Activated CD4-positive, alpha-beta T cell treated with anti-CD3 and anti-CD28 coated beads, Interleukin-2, amount 10 ng/mL, durations not matched to agents 7 days and 5 days (primary cell): ENCODE data around the gene DTNBP1. TPM values are rescaled to one million over a fixed set of nuclear protein-coding genes. Genes with fewer than 3 reads are reported as not detected.

ENCODE experiments used
- CTCF ChIA-PET: fragments of 350-600 bp; sonication (Branson Sonifier 250); formaldehyde crosslinking; loops from one replicate; lab custom pipeline; 2021; ENCODE audit warnings: antibody characterized with exemption; lab: Charles Lee
- POLR2A ChIA-PET: fragments of 350-600 bp; sonication (Branson Sonifier 250); formaldehyde crosslinking; loops from one replicate; lab custom pipeline; 2021; ENCODE audit warnings: antibody characterized with exemption; lab: Charles Lee
- DNase-seq: peaks from one replicate; pipeline ENCODE4 v3.0.0-alpha.2; 2020
- H3K27ac Mint-ChIP-seq: one replicate; pipeline ENCODE4 v1.8.0; 2021; ENCODE audit warnings: mild to moderate bottlenecking, moderate library complexity, mixed read lengths
- H3K27me3 Mint-ChIP-seq: one replicate; pipeline ENCODE4 v1.8.0; 2021; ENCODE audit warnings: mixed read lengths
- H3K36me3 Mint-ChIP-seq: one replicate; pipeline ENCODE4 v1.8.0; 2021; ENCODE audit warnings: low read depth, mixed read lengths
- H3K4me1 Mint-ChIP-seq: one replicate; pipeline ENCODE4 v1.8.0; 2021; ENCODE audit warnings: mixed read lengths
- H3K4me3 Mint-ChIP-seq: one replicate; pipeline ENCODE4 v1.8.0; 2021; ENCODE audit warnings: mild to moderate bottlenecking, moderate library complexity, mixed read lengths
- H3K9me3 Mint-ChIP-seq: one replicate; pipeline ENCODE4 v1.8.0; 2021; ENCODE audit warnings: mixed read lengths
- total RNA-seq, 2 experiments: library from RNA; stranded (reverse); gene quantifications; one replicate each; pipeline ENCODE4 v1.2.3, GENCODE V29; 2021

The DTNBP1 gene
- total RNA-seq, 2 experiments from 2014 or later, result 22.3 to 23.5 TPM

GRCh38 chr6:15594512-15595259, 68.1 kb downstream of the DTNBP1 start:
- Mint-ChIP-seq H3K4me3 (no peak overlapping the region), H3K27ac (no peak overlapping the region), H3K4me1 (peaks cover 6% of the 10 kb centered on the region), H3K9me3 (no peaks in the 10 kb centered on the region), H3K36me3 (peaks cover 4% of the 10 kb centered on the region), H3K27me3 (no peaks in the 10 kb centered on the region)
- no peak for DNase-seq
- CTCF ChIA-PET, result interaction anchor here (0.7 kb wide), 1 partner anchor 106 kb away, joined by 3 read pairs; no protein-coding TSS in a partner anchor
- POLR2A ChIA-PET, result no interaction called here

- no peak overlapping the region for H3K4me3 Mint-ChIP-seq
- H3K4me1 Mint-ChIP-seq, result peaks cover 15% of the 10 kb centered on the region
- H3K27ac Mint-ChIP-seq, result no peak overlapping the region
- CTCF ChIA-PET, result no interaction called here
- no peak for DNase-seq
- no peaks in the 10 kb centered on the region for H3K27me3 Mint-ChIP-seq
- H3K9me3 Mint-ChIP-seq, result no peaks in the 10 kb centered on the region
- H3K36me3 Mint-ChIP-seq, result peaks cover 8% of the 10 kb centered on the region
- POLR2A ChIA-PET, result no interaction called here
Observed at GRCh38 chr6:15593798-15594197, 69.0 kb downstream of the DTNBP1 start.

GRCh38 chr6:15592610-15593009, 70.2 kb downstream of the DTNBP1 start:
- Mint-ChIP-seq H3K27ac (no peak overlapping the region), H3K9me3 (no peaks in the 10 kb centered on the region), H3K36me3 (peaks cover 8% of the 10 kb centered on the region), H3K27me3 (no peaks in the 10 kb centered on the region), H3K4me3 (no peak overlapping the region), H3K4me1 (peaks cover 15% of the 10 kb centered on the region)
- ChIA-PET CTCF (no interaction called here), POLR2A (no interaction called here)
- DNase-seq, result no peak

GRCh38 chr6:15588971-15589634, 73.7 kb downstream of the DTNBP1 start:
- H3K36me3 Mint-ChIP-seq, result peaks cover 6% of the 10 kb centered on the region
- DNase-seq, result no peak
- peaks cover 15% of the 10 kb centered on the region for H3K4me1 Mint-ChIP-seq
- H3K4me3 Mint-ChIP-seq, result no peak overlapping the region
- H3K9me3 Mint-ChIP-seq, result no peaks in the 10 kb centered on the region
- H3K27ac Mint-ChIP-seq, result peak overlapping the region; percentile 14
- ChIA-PET POLR2A (no interaction called here), CTCF (no interaction called here)
- H3K27me3 Mint-ChIP-seq, result no peaks in the 10 kb centered on the region

- Mint-ChIP-seq H3K4me3 (no peak overlapping the region), H3K27ac (no peak overlapping the region), H3K36me3 (peaks cover 5% of the 10 kb centered on the region), H3K9me3 (no peaks in the 10 kb centered on the region), H3K27me3 (no peaks in the 10 kb centered on the region), H3K4me1 (peaks cover 9% of the 10 kb centered on the region)
- DNase-seq, result no peak
- ChIA-PET POLR2A (no interaction called here), CTCF (no interaction called here)
Observed at GRCh38 chr6:15586503-15586902, 76.3 kb downstream of the DTNBP1 start.

GRCh38 chr6:15585760-15586214, 77.0 kb downstream of the DTNBP1 start:
- H3K4me1 Mint-ChIP-seq, result peaks cover 9% of the 10 kb centered on the region
- H3K36me3 Mint-ChIP-seq, result peaks cover 5% of the 10 kb centered on the region
- ChIA-PET CTCF (interaction anchor here (0.9 kb wide), 1 partner anchor 22 kb away, joined by 3 read pairs; no protein-coding TSS in a partner anchor), POLR2A (no interaction called here)
- H3K27me3 Mint-ChIP-seq, result no peaks in the 10 kb centered on the region
- H3K27ac Mint-ChIP-seq, result no peak overlapping the region
- no peak for DNase-seq
- H3K4me3 Mint-ChIP-seq, result no peak overlapping the region
- no peaks in the 10 kb centered on the region for H3K9me3 Mint-ChIP-seq

- CTCF ChIA-PET, result interaction anchor here (1.3 kb wide), 1 partner anchor 11 kb away, joined by 4 read pairs; no protein-coding TSS in a partner anchor
- H3K4me3 Mint-ChIP-seq, result no peak overlapping the region
- H3K4me1 Mint-ChIP-seq, result no peaks in the 10 kb centered on the region
- H3K9me3 Mint-ChIP-seq, result no peaks in the 10 kb centered on the region
- no peaks in the 10 kb centered on the region for H3K27me3 Mint-ChIP-seq
- H3K36me3 Mint-ChIP-seq, result peaks cover 4% of the 10 kb centered on the region
- POLR2A ChIA-PET, result no interaction called here
- H3K27ac Mint-ChIP-seq, result no peak overlapping the region
- DNase-seq, result no peak
Observed at GRCh38 chr6:15582499-15582898, 80.3 kb downstream of the DTNBP1 start.

- peaks cover 5% of the 10 kb centered on the region for H3K36me3 Mint-ChIP-seq
- ChIA-PET POLR2A (no interaction called here), CTCF (interaction anchor here (0.6 kb wide), 2 partner anchors 154 to 1668 kb away, joined by 3 to 4 read pairs; no protein-coding TSS in a partner anchor)
- no peaks in the 10 kb centered on the region for H3K4me1 Mint-ChIP-seq
- H3K9me3 Mint-ChIP-seq, result no peaks in the 10 kb centered on the region
- H3K27me3 Mint-ChIP-seq, result no peaks in the 10 kb centered on the region
- no peak overlapping the region for H3K27ac Mint-ChIP-seq
- H3K4me3 Mint-ChIP-seq, result no peak overlapping the region
- DNase-seq, result no peak
Observed at GRCh38 chr6:15581751-15582150, 81.1 kb downstream of the DTNBP1 start.

GRCh38 chr6:15580326-15580725, 82.5 kb downstream of the DTNBP1 start:
- peaks cover 1% of the 10 kb centered on the region for H3K4me1 Mint-ChIP-seq
- no peak overlapping the region for H3K4me3 Mint-ChIP-seq
- no peak overlapping the region for H3K27ac Mint-ChIP-seq
- H3K27me3 Mint-ChIP-seq, result no peaks in the 10 kb centered on the region
- H3K36me3 Mint-ChIP-seq, result peaks cover 8% of the 10 kb centered on the region
- ChIA-PET POLR2A (no interaction called here), CTCF (no interaction called here)
- no peaks in the 10 kb centered on the region for H3K9me3 Mint-ChIP-seq
- no peak for DNase-seq

- ChIA-PET CTCF (interaction anchor here (1.6 to 2.0 kb wide), 2 partner anchors 9 to 17 kb away, joined by 4 to 5 read pairs; no protein-coding TSS in a partner anchor), POLR2A (no interaction called here)
- no peaks in the 10 kb centered on the region for H3K9me3 Mint-ChIP-seq
Observed at GRCh38 chr6:15578716-15579391, 84.0 kb downstream of the DTNBP1 start.

GRCh38 chr6:15577550-15578171, 85.2 kb downstream of the DTNBP1 start:
- H3K4me1 Mint-ChIP-seq, result peaks cover 1% of the 10 kb centered on the region
- POLR2A ChIA-PET, result no interaction called here
- CTCF ChIA-PET, result interaction anchor here (0.6 to 2.0 kb wide), 2 partner anchors 18 to 1042 kb away, joined by 4 to 5 read pairs; no protein-coding TSS in a partner anchor
- peaks cover 12% of the 10 kb centered on the region for H3K36me3 Mint-ChIP-seq
- no peaks in the 10 kb centered on the region for H3K27me3 Mint-ChIP-seq
- DNase-seq, result no peak
- H3K9me3 Mint-ChIP-seq, result no peaks in the 10 kb centered on the region
- H3K27ac Mint-ChIP-seq, result no peak overlapping the region
- no peak overlapping the region for H3K4me3 Mint-ChIP-seq

More at GRCh38 chr6:15578716-15579391, 84.0 kb downstream of the DTNBP1 start:
- Mint-ChIP-seq H3K36me3 (peaks cover 11% of the 10 kb centered on the region), H3K4me3 (no peak overlapping the region), H3K27me3 (no peaks in the 10 kb centered on the region), H3K4me1 (peaks cover 1% of the 10 kb centered on the region), H3K27ac (no peak overlapping the region)
- DNase-seq, result no peak

GRCh38 chr6:15577106-15577505, 85.7 kb downstream of the DTNBP1 start:
- H3K9me3 Mint-ChIP-seq, result no peaks in the 10 kb centered on the region
- ChIA-PET POLR2A (no interaction called here), CTCF (interaction anchor here (0.6 to 2.0 kb wide), 2 partner anchors 19 to 1043 kb away, joined by 4 to 5 read pairs; no protein-coding TSS in a partner anchor)
- no peaks in the 10 kb centered on the region for H3K27me3 Mint-ChIP-seq
- peaks cover 1% of the 10 kb centered on the region for H3K4me1 Mint-ChIP-seq
- H3K36me3 Mint-ChIP-seq, result peaks cover 12% of the 10 kb centered on the region
- DNase-seq, result no peak
- no peak overlapping the region for H3K27ac Mint-ChIP-seq
- H3K4me3 Mint-ChIP-seq, result no peak overlapping the region
